ENCODE measurements around the gene COPG2. TPM values are rescaled to one million over a fixed set of nuclear protein-coding genes. Genes with fewer than 3 reads are reported as not detected.

The COPG2 gene
- total and polyA plus RNA-seq, 2 of the 8 experiments (the other 6 are each of a cell fraction or from before 2014, with no cell fraction given) = 50.3 to 53.1 TPM

DNA sequence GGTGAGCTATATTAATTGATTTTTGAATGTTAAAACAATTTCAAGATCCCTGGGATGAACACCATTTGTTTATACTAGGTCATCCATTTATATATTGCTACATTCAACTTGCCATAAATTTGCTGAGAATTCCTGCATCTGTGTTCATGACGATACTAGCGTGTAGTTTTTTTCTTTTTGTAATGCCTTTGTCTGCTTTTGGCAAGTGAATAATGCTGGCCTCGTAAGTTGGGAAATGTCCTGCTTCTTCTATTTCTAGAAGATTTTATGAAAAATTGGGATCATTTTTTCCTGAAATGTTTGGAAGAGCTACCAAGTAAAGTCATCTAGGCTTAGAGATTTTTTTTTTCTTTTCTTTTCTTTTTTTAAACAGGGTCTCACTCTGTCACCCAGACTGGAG lies 189.6 kb downstream of the COPG2 start:
- no peak overlapping the region for H2BK15ac ChIP-seq (ENCODE audit: low read length)
- H2BK20ac ChIP-seq (ENCODE audit: low read length) = no peak overlapping the region
- H3K36me3 ChIP-seq (ENCODE audit: control insufficient read depth in 2 of 4, insufficient read depth in 4 of 4, low read length in 3 of 4) = no peaks in the 10 kb centered on the region
- DNase-seq (ENCODE audit: low read depth in 1 of 2, low spot score in 2 of 2) (no peak), FAIRE-seq (no peak)
- no peak overlapping the region for H4K8ac ChIP-seq (ENCODE audit: extremely low read depth, insufficient read depth, low read length)
- no peak overlapping the region for H2AFZ ChIP-seq (ENCODE audit: low read length)
- no peak overlapping the region for H3K23ac ChIP-seq (ENCODE audit: insufficient read length)
- no peak overlapping the region for H4K5ac ChIP-seq (ENCODE audit: insufficient read length, low read depth, low read length)
- peaks cover 0 to 3% (median 0%) of the 10 kb centered on the region in 4 experiments; a peak in 2 of 7 replicates for H3K4me1 ChIP-seq (replicated peaks in 1 of 4; ENCODE audit: control insufficient read depth in 3 of 4, insufficient read depth in 4 of 4, low read length in 3 of 4)
- POLR2A ChIA-PET (ENCODE audit: partially characterized antibody) = no interaction called here
- H3K9me3 ChIP-seq (ENCODE audit: insufficient read depth in 2 of 2, low read depth in 1 of 2, low read length in 1 of 2) = no peaks in the 10 kb centered on the region
- 86% methylated on average over 3 of the region's 3 CpGs; no CpG with 5 or more reads in 1 of the 2 experiments for WGBS, 2 experiments (ENCODE audit: extremely low coverage in 1 of 2, insufficient coverage in 1 of 2, insufficient read length in 1 of 2, insufficient replicate concordance in 2 of 2, low coverage in 1 of 2, low lambda C conversion rate in 2 of 2, missing lambda C conversion rate in 1 of 2)
- H3K18ac ChIP-seq (ENCODE audit: extremely low read depth, low read length) = no peak overlapping the region
- no peak overlapping the region for H2BK5ac ChIP-seq (ENCODE audit: low read depth, low read length)
- CTCF ChIA-PET (ENCODE audit: partially characterized antibody) = no interaction called here
- no peaks in the 10 kb centered on the region for H3K79me1 ChIP-seq (ENCODE audit: low read depth, low read length)
- H3K56ac ChIP-seq (replicated peaks; ENCODE audit: insufficient read length, low read depth, low read length) = no peak overlapping the region
- no peak overlapping the region for H3K4me3 ChIP-seq (ENCODE audit: extremely low read depth in 1 of 4, insufficient read depth in 2 of 4, low read depth in 3 of 4, low read length in 4 of 4)
- H3K23me2 ChIP-seq (ENCODE audit: low read depth, low read length) = no peaks in the 10 kb centered on the region
- H4K91ac ChIP-seq (replicated peaks; ENCODE audit: insufficient read length, low read length) = no peak overlapping the region
- H3K14ac ChIP-seq (ENCODE audit: insufficient read length) = no peak overlapping the region
- no peaks in the 10 kb centered on the region for H4K20me1 ChIP-seq (replicated peaks in 1 of 2; ENCODE audit: control insufficient read depth in 1 of 2, insufficient read depth in 2 of 2, low read length in 2 of 2)
- no peaks in the 10 kb centered on the region for H3K27me3 ChIP-seq (replicated peaks in 1 of 4; ENCODE audit: control insufficient read depth in 3 of 4, extremely low read depth in 1 of 4, insufficient read depth in 3 of 4, low read length in 3 of 4)
- H3K27ac ChIP-seq (ENCODE audit: low read depth, low read length) = no peak overlapping the region
- H3K9ac ChIP-seq (replicated peaks in 1 of 4; ENCODE audit: extremely low read depth in 1 of 4, low read depth in 3 of 4, low read length in 3 of 4) = no peak overlapping the region
- no peak overlapping the region for H2BK120ac ChIP-seq (replicated peaks; ENCODE audit: low read depth, low read length)
- H2AK5ac ChIP-seq (ENCODE audit: low read depth, low read length) = no peak overlapping the region
- no peak overlapping the region for H2BK12ac ChIP-seq (ENCODE audit: low read depth, low read length)
- no peak overlapping the region for H3K4ac ChIP-seq (replicated peaks; ENCODE audit: insufficient read length, low read depth, low read length)
- H3K79me2 ChIP-seq (ENCODE audit: control insufficient read depth in 1 of 2, insufficient read depth in 2 of 2, low read length in 2 of 2) = no peaks in the 10 kb centered on the region
- no peak overlapping the region for H3K4me2 ChIP-seq (ENCODE audit: insufficient read depth in 1 of 2, low read depth in 2 of 2, low read length in 2 of 2)
- TF ChIP-seq GABPA (IDR thresholded peaks at IDR 0.05; ENCODE audit: borderline replicate concordance, insufficient read depth, low read length) (no peak), KDM5A (IDR thresholded peaks at IDR 0.05; ENCODE audit: low read length) (no peak), TAF7 (optimal IDR thresholded peaks at IDR 0.05; ENCODE audit: borderline replicate concordance, low read depth, low read length) (no peak), POU5F1 (IDR thresholded peaks at IDR 0.05; ENCODE audit: low read depth, low read length) (no peak), BRCA1 (IDR thresholded peaks at IDR 0.05; ENCODE audit: low read depth, low read length) (no peak), ZNF274 (IDR thresholded peaks at IDR 0.05; ENCODE audit: borderline replicate concordance, extremely low read depth, low read length) (no peak), SP4 (IDR thresholded peaks at IDR 0.05; ENCODE audit: low read length) (no peak), PHF8 (conservative IDR thresholded peaks at IDR 0.05; ENCODE audit: low read depth, low read length) (no peak), BCL11A (IDR thresholded peaks at IDR 0.05; ENCODE audit: low read depth in 2 of 2, low read length in 2 of 2) (no peak), TBP (IDR thresholded peaks at IDR 0.05; ENCODE audit: low read depth, low read length) (no peak), CHD1 (IDR thresholded peaks at IDR 0.05; ENCODE audit: low read depth, low read length) (no peak), SIRT6 (IDR thresholded peaks at IDR 0.05; ENCODE audit: low read length) (no peak)
- TF ChIP-seq, protein P1, sequence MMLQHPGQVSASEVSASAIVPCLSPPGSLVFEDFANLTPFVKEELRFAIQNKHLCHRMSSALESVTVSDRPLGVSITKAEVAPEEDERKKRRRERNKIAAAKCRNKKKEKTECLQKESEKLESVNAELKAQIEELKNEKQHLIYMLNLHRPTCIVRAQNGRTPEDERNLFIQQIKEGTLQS (IDR thresholded peaks at IDR 0.05; ENCODE audit: insufficient read depth, low read depth, low read length) = no peak
- TF ChIP-seq, protein P2, sequence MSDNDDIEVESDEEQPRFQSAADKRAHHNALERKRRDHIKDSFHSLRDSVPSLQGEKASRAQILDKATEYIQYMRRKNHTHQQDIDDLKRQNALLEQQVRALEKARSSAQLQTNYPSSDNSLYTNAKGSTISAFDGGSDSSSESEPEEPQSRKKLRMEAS (IDR thresholded peaks at IDR 0.05) = no peak

Measured in H1 (cell line).